ENCODE results near the gene CDH4.
A peak's percentile ranks its signal among the peaks of the same experiment; 100 is the strongest.

Gene CDH4

GRCh38 chr20:61823242-61823641, 571.2 kb downstream of the CDH4 start:
- DNase-seq = no peak

GRCh38 chr20:61828891-61829290, 576.8 kb downstream of the CDH4 start:
- no peak for DNase-seq

GRCh38 chr20:61829526-61829925, 577.5 kb downstream of the CDH4 start:
- no peak for DNase-seq

- no peak for DNase-seq
These were observed 578.3 kb downstream of the CDH4 start for GRCh38 chr20:61830241-61830930.

- DNase-seq = no peak
These were observed 578.9 kb downstream of the CDH4 start for GRCh38 chr20:61830991-61831390.

- DNase-seq = no peak
These were observed 580.1 kb downstream of the CDH4 start for GRCh38 chr20:61832181-61832580.

GRCh38 chr20:61833807-61834610, 581.9 kb downstream of the CDH4 start:
- DNase-seq = no peak

GRCh38 chr20:61835301-61835700, 583.2 kb downstream of the CDH4 start:
- DNase-seq = no peak

- DNase-seq = no peak
These were observed 583.8 kb downstream of the CDH4 start for GRCh38 chr20:61835791-61836350.

- DNase-seq = no peak
These were observed 585.1 kb downstream of the CDH4 start for GRCh38 chr20:61837200-61837599.

GRCh38 chr20:61839223-61839911, 587.3 kb downstream of the CDH4 start:
- no peak for DNase-seq

GRCh38 chr20:61839912-61840778, 588.1 kb downstream of the CDH4 start:
- peak in 1 of 56 donors; percentile 8 for DNase-seq

- no peak for DNase-seq
These were observed 588.9 kb downstream of the CDH4 start for GRCh38 chr20:61840779-61841455.

- no peak for DNase-seq
These were observed 589.5 kb downstream of the CDH4 start for GRCh38 chr20:61841551-61841950.

GRCh38 chr20:61841966-61842365, 589.9 kb downstream of the CDH4 start:
- DNase-seq = peak in 1 of 56 donors; percentile 6

GRCh38 chr20:61844621-61845020, 592.6 kb downstream of the CDH4 start:
- no peak for DNase-seq

- no peak for DNase-seq
These were observed 593.2 kb downstream of the CDH4 start for GRCh38 chr20:61845233-61845671.

GRCh38 chr20:61846074-61846473, 594.0 kb downstream of the CDH4 start:
- no peak for DNase-seq

GRCh38 chr20:61846741-61847419, 594.8 kb downstream of the CDH4 start:
- DNase-seq = no peak

GRCh38 chr20:61847420-61847748, 595.3 kb downstream of the CDH4 start:
- no peak for DNase-seq

All from amygdala (tissue), 56 donors.